GM10266 (cell line): Measurements from ENCODE around the gene MAFG.

Source experiments
- DNase-seq: peaks from one replicate; pipeline ENCODE4 v3.0.0; 2012; ENCODE audit errors: extremely low spot score
- CTCF ChIP-seq: IDR thresholded peaks from 2 replicates; pipeline ENCODE4 v1.5.1; 2012; ENCODE audit warnings: mild to moderate bottlenecking, low read depth; ENCODE audit not compliant: control insufficient read depth, insufficient read depth; ENCODE audit errors: missing control alignments

Gene MAFG

DNA sequence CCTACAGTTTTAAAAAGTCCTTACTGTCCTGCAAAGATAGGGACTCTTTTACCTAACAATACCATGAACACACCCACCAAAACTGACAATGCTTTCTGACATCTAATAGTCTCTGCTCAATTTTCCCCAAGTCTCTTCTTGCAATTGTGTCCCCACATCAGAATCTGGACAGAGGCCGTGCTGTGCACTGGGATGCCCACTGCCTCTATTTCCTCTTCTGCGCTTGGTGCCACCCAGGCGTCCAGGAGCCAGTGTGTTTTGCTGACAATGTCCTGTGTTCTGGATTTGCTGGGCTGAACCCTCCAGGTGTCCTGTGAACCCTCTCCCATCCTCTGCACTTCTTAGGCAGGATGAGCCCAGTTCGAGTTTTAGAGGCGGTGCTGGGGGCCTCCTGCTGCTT is 50.0 kb downstream of the MAFG start:
- DNase-seq = no peak
- no peak for TF ChIP-seq CTCF

GRCh38 chr17:81871387-81872230 is 55.9 kb downstream of the MAFG start:
- peak; percentile 99 for DNase-seq
- TF ChIP-seq CTCF = peak; percentile 47

DNA sequence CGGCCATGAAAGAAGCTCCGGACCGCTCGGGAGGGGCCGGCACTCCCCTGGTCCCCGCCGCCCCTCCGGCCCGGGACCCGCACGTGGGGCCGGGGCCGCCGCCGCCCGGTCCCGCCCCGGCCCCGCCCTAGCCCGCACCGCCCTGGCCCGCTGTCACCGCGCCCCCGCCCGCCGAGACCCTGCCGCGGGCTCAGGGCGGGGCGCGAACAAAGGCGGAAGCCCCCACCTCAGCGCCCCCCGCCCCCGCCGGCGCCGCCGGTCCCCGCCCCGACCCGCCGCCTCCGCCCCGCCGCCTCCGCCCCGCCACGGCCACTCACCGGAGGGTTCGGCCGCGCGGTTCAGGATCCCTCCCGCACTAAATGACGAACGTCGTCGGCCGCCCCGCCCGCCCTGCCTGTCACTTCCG is 56.6 kb downstream of the MAFG start, which contains the start of gene ARHGDIA:
Gene ARHGDIA (minus strand): TSS at position 357 of the 406 bp plus-strand sequence. CDS start 1,407 bp downstream, outside the sequence.
- TF ChIP-seq CTCF = no peak
- DNase-seq = no peak

DNA sequence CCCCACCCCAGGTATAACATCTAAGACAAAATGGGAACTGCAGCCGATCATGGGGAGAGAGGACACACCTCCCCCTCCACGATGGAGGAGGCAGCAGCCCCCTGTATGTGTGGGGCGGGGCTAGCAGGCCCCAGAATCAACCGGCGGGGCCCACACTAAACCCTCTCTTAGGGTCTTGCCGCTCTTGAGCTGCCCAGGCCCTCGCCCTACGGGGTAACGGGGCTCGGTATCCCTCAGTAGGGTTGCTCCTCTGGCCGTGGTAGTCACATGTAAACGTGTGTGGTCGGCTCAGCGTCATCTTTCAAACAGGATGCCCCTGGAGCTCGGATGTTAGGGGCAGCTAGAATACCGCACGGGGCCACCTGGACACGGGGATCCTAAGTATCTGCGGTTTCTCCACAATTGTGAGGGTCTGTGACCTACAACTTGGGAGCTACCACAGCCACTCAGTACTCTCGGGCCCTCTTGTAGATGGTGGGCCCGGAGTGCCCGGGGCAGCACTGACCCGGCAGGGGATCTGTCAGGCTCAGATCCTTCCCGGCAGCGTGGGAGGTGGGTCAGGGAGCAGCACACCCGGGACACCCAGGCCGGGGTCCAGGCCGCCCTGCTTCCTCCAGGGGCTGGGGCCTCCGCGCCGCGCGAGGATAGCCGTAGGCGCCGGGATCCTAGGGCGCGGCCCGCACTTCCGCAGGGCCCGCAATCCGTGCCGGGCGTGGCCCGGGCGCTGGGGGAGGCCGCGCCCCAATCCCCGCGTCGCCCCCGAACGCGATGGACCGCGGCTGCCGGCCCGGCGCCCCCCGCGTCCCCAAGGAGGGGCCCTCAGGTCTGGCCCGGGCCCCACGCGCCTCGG is 57.2 kb downstream of the MAFG start:
- peak; percentile 66 for DNase-seq
- TF ChIP-seq CTCF = no peak

DNA sequence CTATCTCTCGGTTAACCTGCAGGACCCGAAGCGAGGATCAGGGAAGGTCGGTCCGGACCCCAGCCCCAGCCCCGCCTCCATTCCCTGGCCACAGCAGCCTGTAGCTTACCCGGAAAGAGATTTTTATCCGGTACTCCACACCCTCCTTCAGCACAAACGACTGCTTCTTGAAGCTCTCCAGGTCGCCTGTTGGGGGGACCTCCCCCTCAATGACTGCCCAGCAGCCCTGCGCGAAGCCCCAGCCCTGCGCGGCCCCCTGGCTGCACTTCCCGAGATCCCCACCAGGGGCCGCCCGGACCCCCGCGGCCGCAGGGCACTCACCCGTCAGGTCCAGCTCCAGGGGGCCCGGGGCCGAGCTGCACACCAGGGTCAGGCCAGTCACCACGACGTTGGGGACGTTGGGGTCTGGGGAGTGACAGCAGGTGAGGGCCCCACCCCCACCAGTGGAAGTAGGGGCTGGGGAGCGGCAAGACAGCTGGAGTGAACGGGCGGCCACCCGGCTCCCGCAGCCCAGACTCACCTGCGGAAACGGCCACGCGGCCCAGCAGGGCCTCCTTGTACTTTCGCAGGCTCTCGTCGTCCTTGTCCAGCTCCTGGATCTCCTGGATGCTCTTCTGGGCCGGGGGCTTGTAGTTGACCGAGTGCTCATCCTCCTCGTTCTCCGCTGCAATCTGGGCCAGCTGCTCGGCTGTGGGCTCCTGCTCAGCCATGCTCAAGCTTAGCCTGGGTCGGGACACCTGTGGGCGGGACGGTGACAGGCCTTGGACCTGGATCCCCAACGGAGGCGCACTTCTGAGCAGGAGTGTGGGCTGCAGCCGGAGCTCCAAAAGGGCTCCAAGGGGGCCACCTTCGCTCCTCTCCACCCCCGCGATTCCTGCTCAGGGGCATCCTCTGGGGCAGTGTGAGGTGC is 58.1 kb downstream of the MAFG start:
- peak; percentile 76 for TF ChIP-seq CTCF
- DNase-seq = peak; percentile 79

DNA sequence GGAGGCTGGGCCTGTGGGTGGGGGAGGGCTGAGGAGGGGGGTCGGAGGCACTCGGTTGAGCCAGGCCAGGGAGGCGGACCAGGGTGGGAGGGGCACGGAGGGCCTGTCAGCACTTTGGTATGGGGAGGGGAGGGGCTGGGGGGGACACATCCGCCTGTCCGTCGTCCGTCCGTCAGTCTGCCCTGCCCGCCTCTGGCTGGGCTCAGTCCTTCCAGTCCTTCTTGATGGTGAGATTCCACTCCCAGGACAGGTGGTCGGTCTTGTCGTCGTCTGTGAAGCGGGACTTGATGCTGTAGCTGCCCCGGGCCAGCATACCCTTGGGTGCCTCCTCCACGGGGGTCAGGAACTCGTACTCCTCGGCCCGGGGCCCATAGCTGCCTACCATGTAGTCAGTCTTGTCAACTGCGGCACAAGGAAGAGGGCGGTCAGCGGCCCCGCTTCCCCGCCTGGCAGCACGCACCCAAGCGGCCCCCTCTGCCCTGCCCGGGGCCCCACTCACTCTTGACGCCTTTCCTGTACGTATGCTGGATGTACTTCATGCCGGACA is 58.8 kb downstream of the MAFG start:
- DNase-seq = no peak
- no peak for TF ChIP-seq CTCF
